Neuronal stem cell (in vitro differentiated cells): ENCODE measurements around the gene FAM168B.
A peak's percentile ranks its signal among the peaks of the same experiment; 100 is the strongest.

Experiments used
- DNase-seq: peaks from one replicate; pipeline ENCODE4 v3.0.0-alpha.2; 2013; ENCODE audit warnings: low spot score
- H2AFZ ChIP-seq: one replicate; pipeline ENCODE4 v1.6.1; 2013; ENCODE audit warnings: mild to moderate bottlenecking, low read length, inconsistent platforms
- H2AK5ac ChIP-seq: 2 replicates; pipeline ENCODE4 v1.6.1; 2013; ENCODE audit warnings: low read depth, mild to moderate bottlenecking, inconsistent platforms, low read length, moderate library complexity, mixed read lengths
- H2BK120ac ChIP-seq: 2 replicates; pipeline ENCODE4 v1.6.1; 2013; ENCODE audit warnings: low read depth, mild to moderate bottlenecking, inconsistent platforms, low read length, moderate library complexity, mixed read lengths
- H2BK12ac ChIP-seq: one replicate; pipeline ENCODE4 v1.6.1; 2013; ENCODE audit warnings: low read length, inconsistent platforms
- H2BK15ac ChIP-seq: 2 replicates; pipeline ENCODE4 v1.6.1; 2013; ENCODE audit warnings: mild to moderate bottlenecking, low read length, inconsistent platforms, mixed read lengths
- H2BK5ac ChIP-seq: one replicate; pipeline ENCODE4 v1.6.1; 2013; ENCODE audit warnings: inconsistent platforms, mild to moderate bottlenecking, low read length, moderate library complexity
- H3K14ac ChIP-seq: one replicate; pipeline ENCODE4 v1.6.1; 2013; ENCODE audit warnings: low read length, inconsistent platforms
- H3K18ac ChIP-seq: 2 replicates; pipeline ENCODE4 v1.6.1; 2013; ENCODE audit warnings: low read length, inconsistent platforms
- H3K23ac ChIP-seq: 2 replicates; pipeline ENCODE4 v1.6.1; 2013; ENCODE audit warnings: low read depth, mild to moderate bottlenecking, mixed read lengths, low read length, inconsistent platforms; ENCODE audit not compliant: poor library complexity
- H3K27ac ChIP-seq: replicated peaks from 3 replicates; pipeline ENCODE4 v1.5.1; 2013; ENCODE audit warnings: low read length, inconsistent platforms
- H3K27me3 ChIP-seq, 3 experiments: 2 replicates each; pipeline ENCODE4 v1.6.1; 2013; ENCODE audit warnings: low read length in 3 of 3, mild to moderate bottlenecking in 2 of 3, inconsistent platforms in 1 of 3, low read depth in 1 of 3, mixed read lengths in 1 of 3, moderate library complexity in 1 of 3; ENCODE audit not compliant: control insufficient read depth in 3 of 3, insufficient read depth in 3 of 3
- H3K36me3 ChIP-seq, 2 donors: replicated peaks in 1 of 2; 2 replicates each; pipeline ENCODE4 v1.6.1; 2013; ENCODE audit warnings: low read length in 2 of 2; ENCODE audit not compliant: control insufficient read depth in 2 of 2, insufficient read depth in 2 of 2
- H3K4ac ChIP-seq: 2 replicates; pipeline ENCODE4 v1.6.1; 2013; ENCODE audit warnings: inconsistent platforms, mild to moderate bottlenecking, low read length, moderate library complexity
- H3K4me1 ChIP-seq, 2 donors: 1 replicate in 1 of 2; 2 replicates in 1 of 2; pipeline ENCODE4 v1.6.1; 2013; ENCODE audit warnings: low read length in 2 of 2, low read depth in 1 of 2; ENCODE audit not compliant: control insufficient read depth in 2 of 2, insufficient read depth in 1 of 2
- H3K4me2 ChIP-seq: one replicate; pipeline ENCODE4 v1.6.1; 2013; ENCODE audit warnings: mild to moderate bottlenecking, low read length, inconsistent platforms; ENCODE audit not compliant: insufficient read depth, poor library complexity, severe bottlenecking
- H3K4me3 ChIP-seq, 2 donors: 2 replicates each; pipeline ENCODE4 v1.5.1; 2013; ENCODE audit warnings: low read length in 2 of 2, mild to moderate bottlenecking in 2 of 2, inconsistent platforms in 1 of 2, moderate library complexity in 1 of 2
- H3K79me1 ChIP-seq: one replicate; pipeline ENCODE4 v1.6.1; 2013; ENCODE audit warnings: low read depth, mild to moderate bottlenecking, inconsistent platforms, low read length, moderate library complexity
- H3K9ac ChIP-seq: one replicate; pipeline ENCODE4 v1.6.1; 2013; ENCODE audit warnings: mild to moderate bottlenecking, low read depth, low read length, inconsistent platforms; ENCODE audit not compliant: poor library complexity
- H3K9me3 ChIP-seq, 2 donors: replicated peaks in 1 of 2; 2 replicates each; pipeline versions ENCODE3 to v1.6.1; 2013; ENCODE audit warnings: low read length in 2 of 2, mild to moderate bottlenecking in 2 of 2, inconsistent platforms in 1 of 2, low read depth in 1 of 2, mixed read lengths in 1 of 2, moderate library complexity in 1 of 2; ENCODE audit not compliant: control insufficient read depth in 2 of 2, insufficient read depth in 1 of 2
- H4K8ac ChIP-seq: one replicate; pipeline ENCODE4 v1.6.1; 2013; ENCODE audit warnings: low read depth, mild to moderate bottlenecking, inconsistent platforms, low read length, moderate library complexity
- H4K91ac ChIP-seq: one replicate; pipeline ENCODE4 v1.6.1; 2013; ENCODE audit warnings: low read length, low read depth, mild to moderate bottlenecking, inconsistent platforms; ENCODE audit not compliant: poor library complexity
- WGBS, 2 donors: extraction: QIAGEN DNeasy Blood & Tissue Kit; methylation state at CpG; one replicate each; pipeline ENCODE4 v1.1.7; 2013; ENCODE audit warnings: missing lambda C conversion rate in 2 of 2, mixed read lengths in 1 of 2; ENCODE audit not compliant: insufficient read length in 2 of 2, insufficient replicate concordance in 1 of 2; ENCODE audit errors: extremely low coverage in 2 of 2; 5-methylcytosine and 5-hydroxymethylcytosine counted together

Gene FAM168B

GRCh38 chr2:131063501-131064283, 29.6 kb downstream of the FAM168B start:
- Histone ChIP-seq H2AK5ac (no peak overlapping the region), H3K18ac (no peak overlapping the region), H3K23ac (no peak overlapping the region), H2BK12ac (no peak overlapping the region), H3K27ac (no peak overlapping the region), H3K4ac (no peak overlapping the region), H3K4me3 (no peak overlapping the region), H3K27me3 (no peaks in the 10 kb centered on the region), H3K36me3 (peaks cover 18 to 92% of the 10 kb centered on the region in 2 donors), H4K8ac (no peak overlapping the region), H3K4me1 (peaks cover 5 to 7% of the 10 kb centered on the region in 2 donors), H2BK5ac (no peak overlapping the region), H3K9ac (no peak overlapping the region), H2BK15ac (no peak overlapping the region), H2BK120ac (no peak overlapping the region), H3K79me1 (peaks cover 19% of the 10 kb centered on the region), H4K91ac (no peak overlapping the region), H2AFZ (no peak overlapping the region), H3K4me2 (no peak overlapping the region), H3K14ac (no peak overlapping the region), H3K9me3 (no peaks in the 10 kb centered on the region)
- WGBS, 2 donors = 100% methylated on average over 1 of the region's 11 CpGs
- DNase-seq = no peak

- H3K14ac ChIP-seq = no peak overlapping the region
- no peak overlapping the region for H2AK5ac ChIP-seq
- no peak overlapping the region for H3K4me3 ChIP-seq
- H2BK120ac ChIP-seq = no peak overlapping the region
- no peak overlapping the region for H3K4ac ChIP-seq
- H3K4me2 ChIP-seq = no peak overlapping the region
- no peak overlapping the region for H3K27ac ChIP-seq
- no peak overlapping the region for H2BK5ac ChIP-seq
- no CpG with 5 or more reads among the region's 4 CpGs for WGBS, 2 donors
- peaks cover 39 to 95% of the 10 kb centered on the region in 2 donors for H3K36me3 ChIP-seq
- no peaks in the 10 kb centered on the region for H3K27me3 ChIP-seq
- H3K4me1 ChIP-seq = peaks cover 1 to 2% of the 10 kb centered on the region in 2 donors
- DNase-seq = no peak
- no peak overlapping the region for H3K23ac ChIP-seq
- no peak overlapping the region for H2BK12ac ChIP-seq
- no peaks in the 10 kb centered on the region for H3K9me3 ChIP-seq
- no peak overlapping the region for H3K18ac ChIP-seq
- no peak overlapping the region for H2BK15ac ChIP-seq
- no peak overlapping the region for H2AFZ ChIP-seq
- H4K8ac ChIP-seq = no peak overlapping the region
- H4K91ac ChIP-seq = no peak overlapping the region
- peaks cover 18% of the 10 kb centered on the region for H3K79me1 ChIP-seq
- no peak overlapping the region for H3K9ac ChIP-seq
Observed at GRCh38 chr2:131058920-131059319, 34.3 kb downstream of the FAM168B start.

GRCh38 chr2:131058214-131058843, 34.9 kb downstream of the FAM168B start:
- no peak overlapping the region for H2BK12ac ChIP-seq
- H4K91ac ChIP-seq = no peak overlapping the region
- H3K36me3 ChIP-seq = peaks cover 39 to 96% of the 10 kb centered on the region in 2 donors
- no peak overlapping the region for H3K23ac ChIP-seq
- no peak overlapping the region for H2BK15ac ChIP-seq
- H3K4me3 ChIP-seq = peak overlapping the region in 1 of 2 donors; percentile 56
- H3K27ac ChIP-seq = no peak overlapping the region
- peak overlapping the region; percentile 39 for H3K14ac ChIP-seq
- H2BK5ac ChIP-seq = no peak overlapping the region
- no peaks in the 10 kb centered on the region for H3K27me3 ChIP-seq
- no peak overlapping the region for H3K4me2 ChIP-seq
- no peak for DNase-seq
- H3K18ac ChIP-seq = no peak overlapping the region
- H3K79me1 ChIP-seq = peaks cover 16% of the 10 kb centered on the region
- H4K8ac ChIP-seq = no peak overlapping the region
- no peak overlapping the region for H3K9ac ChIP-seq
- no peak overlapping the region for H2BK120ac ChIP-seq
- no peak overlapping the region for H3K4ac ChIP-seq
- H2AFZ ChIP-seq = no peak overlapping the region
- peaks cover 0 to 1% of the 10 kb centered on the region in 2 donors for H3K4me1 ChIP-seq
- no peaks in the 10 kb centered on the region for H3K9me3 ChIP-seq
- WGBS, 2 donors = no CpG with 5 or more reads among the region's 8 CpGs
- no peak overlapping the region for H2AK5ac ChIP-seq

- Histone ChIP-seq H3K4ac (no peak overlapping the region), H3K14ac (no peak overlapping the region), H2BK5ac (no peak overlapping the region), H3K36me3 (peaks cover 46 to 96% of the 10 kb centered on the region in 2 donors), H4K91ac (no peak overlapping the region), H3K4me3 (no peak overlapping the region), H2BK12ac (no peak overlapping the region), H2AFZ (no peak overlapping the region), H3K4me1 (peaks cover 0 to 1% of the 10 kb centered on the region in 2 donors), H2BK120ac (no peak overlapping the region), H2AK5ac (no peak overlapping the region), H3K4me2 (no peak overlapping the region), H2BK15ac (no peak overlapping the region), H3K27ac (no peak overlapping the region), H3K27me3 (no peaks in the 10 kb centered on the region), H3K9ac (no peak overlapping the region), H4K8ac (no peak overlapping the region), H3K79me1 (peaks cover 14% of the 10 kb centered on the region), H3K9me3 (no peaks in the 10 kb centered on the region), H3K23ac (no peak overlapping the region), H3K18ac (no peak overlapping the region)
- no CpG with 5 or more reads among the region's 4 CpGs for WGBS, 2 donors
- DNase-seq = no peak
Observed at GRCh38 chr2:131056932-131057287, 36.4 kb downstream of the FAM168B start.
